Panc1 (cell line): ENCODE results near the gene HLCS. TPM values are rescaled to one million over a fixed set of nuclear protein-coding genes. Genes with fewer than 3 reads are reported as not detected.

Experiments
- ATAC-seq: fragments of 200-7000 bp; cut with Tn5 transposase; 2 replicates; pipeline ENCODE4 v1.9.1; 2020; ENCODE audit warnings: mild to moderate bottlenecking, moderate library complexity
- BruUV-seq: library from RNA; stranded (reverse); fragments of 400-500 nt; replicated peaks from 2 replicates; lab custom pipeline; 2021; lab: Mats Ljungman, UMichigan
- CTCF ChIA-PET: fragments of 300-600 bp; sonication (Branson Sonifier 250); formaldehyde crosslinking; loops from one replicate; lab custom pipeline; 2022; ENCODE audit warnings: antibody characterized with exemption; lab: Charles Lee
- POLR2A ChIA-PET: fragments of 300-600 bp; sonication (Branson Sonifier 250); formaldehyde crosslinking; loops from one replicate; lab custom pipeline; 2022; ENCODE audit warnings: antibody characterized with exemption; lab: Charles Lee
- DNase-seq: peaks from one replicate; pipeline ENCODE4 v3.0.0-alpha.2; 2010; ENCODE audit warnings: low read depth, low spot score
- H3K27ac ChIP-seq: 2 replicates; pipeline ENCODE4 v1.5.1; 2011; ENCODE audit warnings: mild to moderate bottlenecking, low read length, inconsistent platforms
- H3K27me3 ChIP-seq: fragments of 200-500 bp; sonication (Bioruptor generic); 2 replicates; pipeline ENCODE4 v1.6.0; 2014; ENCODE audit warnings: low read length, inconsistent platforms; ENCODE audit not compliant: control insufficient read depth, insufficient read depth
- H3K36me3 ChIP-seq: fragments of 200-500 bp; sonication (Bioruptor generic); 2 replicates; pipeline ENCODE4 v1.5.1; 2014; ENCODE audit warnings: inconsistent platforms, mild to moderate bottlenecking, low read length, moderate library complexity; ENCODE audit not compliant: control insufficient read depth, insufficient read depth
- H3K4me1 ChIP-seq: 2 replicates; pipeline ENCODE4 v1.5.1; 2011; ENCODE audit warnings: inconsistent platforms, mild to moderate bottlenecking, low read length, moderate library complexity; ENCODE audit not compliant: control insufficient read depth, insufficient read depth
- H3K4me3 ChIP-seq, 2 experiments: 2 replicates each; pipeline ENCODE4 v1.5.1; 2011 to 2012; ENCODE audit warnings: low read depth in 2 of 2, low read length in 2 of 2, mild to moderate bottlenecking in 2 of 2, inconsistent platforms in 1 of 2, moderate library complexity in 1 of 2
- H3K9me3 ChIP-seq: fragments of 200-500 bp; sonication (Bioruptor generic); 2 replicates; pipeline ENCODE4 v1.5.1; 2014; ENCODE audit warnings: low read depth, mild to moderate bottlenecking, inconsistent platforms, low read length, moderate library complexity; ENCODE audit not compliant: control insufficient read depth, insufficient read depth
- CTCF ChIP-seq: fragments of 450-650 bp; IDR thresholded peaks from 2 replicates; pipeline ENCODE4 v1.5.1; 2017; ENCODE audit warnings: mild to moderate bottlenecking
- POLR2AphosphoS5 ChIP-seq: IDR thresholded peaks from 2 replicates; pipeline ENCODE4 v1.6.1; 2012; ENCODE audit warnings: mild to moderate bottlenecking, low read depth, low read length, moderate library complexity
- REST ChIP-seq, 2 experiments: IDR thresholded peaks; 2 replicates each; pipeline ENCODE4 v1.6.1; 2011 to 2012; ENCODE audit warnings: low read depth in 2 of 2, control low read depth in 1 of 2, low read length in 1 of 2, mild to moderate bottlenecking in 1 of 2, moderate library complexity in 1 of 2; ENCODE audit not compliant: insufficient read depth in 1 of 2
- SIN3A ChIP-seq: IDR thresholded peaks from 2 replicates; pipeline ENCODE4 v1.6.1; 2012; ENCODE audit warnings: low read depth, mild to moderate bottlenecking, low read length, moderate library complexity, borderline replicate concordance; ENCODE audit not compliant: insufficient read depth
- TCF7L2 ChIP-seq: IDR thresholded peaks from 2 replicates; pipeline ENCODE4 v1.6.1; 2011; ENCODE audit warnings: mild to moderate bottlenecking, low read depth, low read length, inconsistent platforms
- in situ Hi-C: cut with HindIII; loops from 2 replicates; pipeline ENCODE4 v1.10.0; 2016; ENCODE audit warnings: low sequenced_read_pairs, low pct_unique_long_range_greater_than_20kb
- intact Hi-C: fragments of 100-400 bp; cut with micrococcal nuclease; formaldehyde crosslinking; loops from one replicate; pipeline ENCODE4 v1.10.0; 2022; ENCODE audit not compliant: unreplicated experiment
- total RNA-seq: library from RNA; stranded (reverse); gene quantifications from one replicate; pipeline ENCODE4 v1.2.1, GENCODE V29; 2021; ENCODE audit not compliant: unreplicated experiment

The HLCS gene
- total RNA-seq, 1 experiment from 2014 or later = 15.3 TPM

GRCh38 chr21:36708286-36709029 is 258.0 kb downstream of the HLCS start:
- TF ChIP-seq CTCF = no peak
- TF ChIP-seq TCF7L2 = no peak
- TF ChIP-seq REST (IDR thresholded peaks at IDR 0.05; ENCODE audit: insufficient read depth in 1 of 2, low read depth in 2 of 2, low read length in 1 of 2) = no peak
- TF ChIP-seq POLR2AphosphoS5 = no peak
- TF ChIP-seq SIN3A = no peak
- ATAC-seq = no peak
- Histone ChIP-seq H3K9me3 (no peaks in the 10 kb centered on the region), H3K27ac (no peak overlapping the region), H3K27me3 (no peaks in the 10 kb centered on the region), H3K4me3 (no peak overlapping the region), H3K4me1 (no peaks in the 10 kb centered on the region), H3K36me3 (no peaks in the 10 kb centered on the region)
- DNase-seq = no peak
- POLR2A ChIA-PET = no interaction called here
- BruUV-seq = no TSS peak
- CTCF ChIA-PET = no interaction called here
- in situ Hi-C loops = no loop called here
- intact Hi-C loops = no loop called here

- TF ChIP-seq SIN3A (no peak), REST (IDR thresholded peaks at IDR 0.05; ENCODE audit: insufficient read depth in 1 of 2, low read depth in 2 of 2, low read length in 1 of 2) (no peak), CTCF (no peak), POLR2AphosphoS5 (no peak), TCF7L2 (no peak)
- ATAC-seq (no peak), DNase-seq (no peak)
- BruUV-seq = no TSS peak
- Histone ChIP-seq H3K4me1 (peaks cover under 1% of the 10 kb centered on the region; the same call in 1 of the 2 replicates), H3K9me3 (no peaks in the 10 kb centered on the region), H3K36me3 (no peaks in the 10 kb centered on the region), H3K27ac (no peak overlapping the region), H3K27me3 (no peaks in the 10 kb centered on the region), H3K4me3 (no peak overlapping the region)
- ChIA-PET POLR2A (no interaction called here), CTCF (no interaction called here)
- in situ Hi-C loops (no loop called here), intact Hi-C loops (no loop called here)
Measured at GRCh38 chr21:36707763-36708285, 258.6 kb downstream of the HLCS start.
